Stomach (tissue), 9 donors: ENCODE measurements around the gene ARHGAP15. TPM values are rescaled to one million over a fixed set of nuclear protein-coding genes. Genes with fewer than 3 reads are reported as not detected.

ENCODE experiments used
- DNase-seq, 2 donors: peaks; one replicate each; pipeline versions ENCODE4 v3.0.0 to v3.0.0-alpha.2; 2013 to 2019
- H3K27ac ChIP-seq, 5 donors: fragments of 200-600 bp in 4 of 5; sonication (generic) in 4 of 5; one replicate each; pipeline ENCODE4 v1.5.1; 2013 to 2019; ENCODE audit warnings: mild to moderate bottlenecking in 1 of 5, moderate library complexity in 1 of 5
- H3K27me3 ChIP-seq, 3 donors: fragments of 200-600 bp; sonication (generic); one replicate each; pipeline ENCODE4 v1.5.1; 2017 to 2019; ENCODE audit warnings: mixed run types in 1 of 3
- H3K36me3 ChIP-seq, 4 donors: fragments of 200-600 bp; sonication (generic); 1 replicate in 3 of 4; 2 replicates in 1 of 4; pipeline ENCODE4 v1.5.1; 2016 to 2019
- H3K4me1 ChIP-seq, 4 donors: fragments of 200-600 bp; sonication (generic); one replicate each; pipeline ENCODE4 v1.5.1; 2016 to 2019
- H3K4me3 ChIP-seq, 4 donors: fragments of 200-600 bp; sonication (generic) in 3 of 4; one replicate each; pipeline ENCODE4 v1.5.1; 2016 to 2019; ENCODE audit warnings: mild to moderate bottlenecking in 1 of 4
- H3K9me3 ChIP-seq, 4 donors: fragments of 200-600 bp; sonication (generic); one replicate each; pipeline ENCODE4 v1.5.1; 2016 to 2019
- CTCF ChIP-seq, 7 experiments: fragments of 450-650 bp in 4 of 7; fragments of 200-600 bp in 3 of 7; sonication (generic) in 3 of 7; IDR thresholded peaks; one replicate each; pipeline ENCODE4 v1.5.1; 2016 to 2019; ENCODE audit warnings: antibody characterized with exemption in 7 of 7, control low read depth in 2 of 7, mild to moderate bottlenecking in 1 of 7
- EP300 ChIP-seq: sonication (generic); formaldehyde crosslinking; IDR thresholded peaks from one replicate; pipeline ENCODE4 v1.6.1; 2017; ENCODE audit warnings: antibody characterized with exemption
- POLR2A ChIP-seq, 4 donors: fragments of 450-650 bp; IDR thresholded peaks; one replicate each; pipeline ENCODE4 v1.6.1; 2016; ENCODE audit warnings: antibody characterized with exemption in 4 of 4, control low read depth in 2 of 4, mild to moderate bottlenecking in 1 of 4, moderate library complexity in 1 of 4
- POLR2AphosphoS5 ChIP-seq, 3 donors: sonication (generic); formaldehyde crosslinking; IDR thresholded peaks; one replicate each; pipeline ENCODE4 v1.6.1; 2016; ENCODE audit warnings: antibody characterized with exemption in 3 of 3
- WGBS, 5 donors: extraction: QIAGEN DNeasy Blood & Tissue Kit in 3 of 5; methylation state at CpG; one replicate each; pipeline versions ENCODE4 v1.1.5 to v1.1.7; 2013 to 2018; 5-methylcytosine and 5-hydroxymethylcytosine counted together
- intact Hi-C: fragments of 100-400 bp; cut with DNase I; formaldehyde crosslinking; loops from one replicate; pipeline ENCODE4 v1.15.1; 2023; ENCODE audit warnings: low total_unique reads
- polyA plus RNA-seq, 3 donors: library from polyadenylated mRNA; stranded (reverse); fragments of 200-250 nt; gene quantifications; one replicate each; pipeline ENCODE4 v1.2.3, GENCODE V29; 2013
- total RNA-seq, 5 donors: library from RNA; depleted of rRNA; stranded (reverse); fragments of >200 nt; gene quantifications; one replicate each; pipeline versions ENCODE4 v1.1.0 to v1.2.3, GENCODE V29; 2014 to 2016
- donor health status: healthy with polysubstance abuse.
- donor health status: Bipolar disorder and iron deficiency.
- donor health status: healthy.

The ARHGAP15 gene
- total and polyA plus RNA-seq, 8 donors = 1.8 to 66.3 (median 6.8) TPM; not detected in 1

- intact Hi-C loops = no loop called here
- 34 to 60% (median 47%) methylated on average over 3 of the region's 3 CpGs for WGBS, 5 donors
- TF ChIP-seq EP300 = no peak
- TF ChIP-seq CTCF (IDR thresholded peaks at IDR 0.05) = no peak
- TF ChIP-seq POLR2AphosphoS5 (IDR thresholded peaks at IDR 0.05) = no peak
- TF ChIP-seq POLR2A (IDR thresholded peaks at IDR 0.05) = no peak
Measured at GRCh38 chr2:143473216-143473615, 344.0 kb downstream of the ARHGAP15 start.

GRCh38 chr2:143473820-143474219 is 344.6 kb downstream of the ARHGAP15 start:
- peak in 1 of 2 donors; percentile 41 for DNase-seq
- intact Hi-C loops = no loop called here
- H3K9me3 ChIP-seq = no peaks in the 10 kb centered on the region
- no peaks in the 10 kb centered on the region for H3K36me3 ChIP-seq
- peak overlapping the region in 4 of 5 donors; percentile 6 to 36 (median 30) for H3K27ac ChIP-seq
- no peak overlapping the region for H3K4me3 ChIP-seq
- H3K27me3 ChIP-seq = no peaks in the 10 kb centered on the region
- peaks cover 0 to 9% (median 0%) of the 10 kb centered on the region in 4 donors for H3K4me1 ChIP-seq
- 71 to 87% (median 79%) methylated on average over 3 of the region's 3 CpGs for WGBS, 5 donors
- TF ChIP-seq POLR2A (IDR thresholded peaks at IDR 0.05) (no peak), POLR2AphosphoS5 (IDR thresholded peaks at IDR 0.05) (no peak), EP300 (no peak), CTCF (IDR thresholded peaks at IDR 0.05) (no peak)

More at GRCh38 chr2:143473216-143473615, 344.0 kb downstream of the ARHGAP15 start:
- Histone ChIP-seq H3K4me3 (no peak overlapping the region), H3K9me3 (no peaks in the 10 kb centered on the region), H3K36me3 (no peaks in the 10 kb centered on the region), H3K27ac (peak overlapping the region in 4 of 5 donors; percentile 6 to 36 (median 30)), H3K27me3 (no peaks in the 10 kb centered on the region), H3K4me1 (peaks cover 0 to 9% (median 0%) of the 10 kb centered on the region in 4 donors)
- DNase-seq = peak in 1 of 2 donors; percentile 27

- intact Hi-C loops = no loop called here
- peaks cover 0 to 9% (median 0%) of the 10 kb centered on the region in 4 donors for H3K4me1 ChIP-seq
- DNase-seq = peak in 1 of 2 donors; percentile 53
- no peaks in the 10 kb centered on the region for H3K27me3 ChIP-seq
- 77 to 88% (median 82%) methylated on average over 4 of the region's 4 CpGs for WGBS, 5 donors
- H3K27ac ChIP-seq = peak overlapping the region in 4 of 5 donors; percentile 6 to 52 (median 37)
- H3K36me3 ChIP-seq = no peaks in the 10 kb centered on the region
- TF ChIP-seq EP300 (no peak), POLR2AphosphoS5 (IDR thresholded peaks at IDR 0.05) (no peak), POLR2A (IDR thresholded peaks at IDR 0.05) (no peak), CTCF (IDR thresholded peaks at IDR 0.05) (no peak)
- no peak overlapping the region for H3K4me3 ChIP-seq
- H3K9me3 ChIP-seq = no peaks in the 10 kb centered on the region
Measured at GRCh38 chr2:143474586-143474985, 345.4 kb downstream of the ARHGAP15 start.

GRCh38 chr2:143475041-143475776 is 346.0 kb downstream of the ARHGAP15 start:
- peaks cover 0 to 9% (median 0%) of the 10 kb centered on the region in 4 donors for H3K4me1 ChIP-seq
- 57 to 82% (median 78%) methylated on average over 7 of the region's 7 CpGs for WGBS, 5 donors
- intact Hi-C loops = no loop called here

More at GRCh38 chr2:143475041-143475776, 346.0 kb downstream of the ARHGAP15 start:
- Histone ChIP-seq H3K27ac (peak overlapping the region in 4 of 5 donors; percentile 6 to 52 (median 37)), H3K4me3 (no peak overlapping the region), H3K36me3 (no peaks in the 10 kb centered on the region), H3K9me3 (no peaks in the 10 kb centered on the region), H3K27me3 (no peaks in the 10 kb centered on the region)
- DNase-seq = peak in 1 of 2 donors; percentile 68
- no peak for TF ChIP-seq CTCF (IDR thresholded peaks at IDR 0.05)
- no peak for TF ChIP-seq EP300
- no peak for TF ChIP-seq POLR2AphosphoS5 (IDR thresholded peaks at IDR 0.05)
- no peak for TF ChIP-seq POLR2A (IDR thresholded peaks at IDR 0.05)
